ENCODE data around the gene USP2. TPM values are rescaled to one million over a fixed set of nuclear protein-coding genes. Genes with fewer than 3 reads are reported as not detected.

USP2 gene
- total RNA-seq, 2 experiments from 2014 or later = 0.61 to 0.96 TPM

- no peak for TF ChIP-seq CTCF (IDR thresholded peaks at IDR 0.05)
- H3K4me1 Mint-ChIP-seq (ENCODE audit: low read depth) = no peaks in the 10 kb centered on the region
- H3K9me3 Mint-ChIP-seq = peaks cover 17% of the 10 kb centered on the region
- no peak for ATAC-seq
- intact Hi-C loops (cut with micrococcal nuclease) = no loop called here
- no peak overlapping the region for H3K27ac Mint-ChIP-seq
- no peak overlapping the region for H3K4me3 Mint-ChIP-seq
- H3K27me3 Mint-ChIP-seq = peaks cover 2% of the 10 kb centered on the region
- ChIA-PET POLR2A (interaction anchor here (1.4 kb wide), 1 partner anchor 15 kb away, joined by 3 read pairs; no protein-coding TSS in a partner anchor), CTCF (interaction anchor here (1.0 to 1.3 kb wide), 2 partner anchors 49 to 129 kb away, joined by 3 to 5 read pairs; no protein-coding TSS in a partner anchor)
- DNase-seq = no peak
- peaks cover 2% of the 10 kb centered on the region for H3K36me3 Mint-ChIP-seq (ENCODE audit: low read depth)
These were observed 23.4 kb upstream of the USP2 start for GRCh38 chr11:119404872-119405271.

GRCh38 chr11:119403021-119403420 lies 21.5 kb upstream of the USP2 start:
- no peak for ATAC-seq
- H3K36me3 Mint-ChIP-seq (ENCODE audit: low read depth) = peaks cover 3% of the 10 kb centered on the region
- no peak for TF ChIP-seq CTCF (IDR thresholded peaks at IDR 0.05)
- CTCF ChIA-PET = interaction anchor here (0.7 to 1.5 kb wide), 4 partner anchors 13 to 72 kb away, joined by 3 to 7 read pairs (median 4); no protein-coding TSS in a partner anchor
- no peak overlapping the region for H3K27ac Mint-ChIP-seq
- no peak overlapping the region for H3K4me3 Mint-ChIP-seq
- intact Hi-C loops (cut with micrococcal nuclease) = no loop called here
- H3K27me3 Mint-ChIP-seq = peaks cover 3% of the 10 kb centered on the region
- H3K4me1 Mint-ChIP-seq (ENCODE audit: low read depth) = no peaks in the 10 kb centered on the region
- POLR2A ChIA-PET = no interaction called here
- H3K9me3 Mint-ChIP-seq = peaks cover 21% of the 10 kb centered on the region
- DNase-seq = no peak

GRCh38 chr11:119402470-119402869 lies 21.0 kb upstream of the USP2 start:
- peaks cover 3% of the 10 kb centered on the region for H3K27me3 Mint-ChIP-seq
- ChIA-PET CTCF (interaction anchor here (0.9 to 1.5 kb wide), 3 partner anchors 13 to 64 kb away, joined by 3 to 7 read pairs (median 5); no protein-coding TSS in a partner anchor), POLR2A (no interaction called here)
- no peak for DNase-seq
- no peak for TF ChIP-seq CTCF (IDR thresholded peaks at IDR 0.05)
- ATAC-seq = no peak
- H3K9me3 Mint-ChIP-seq = peaks cover 25% of the 10 kb centered on the region
- H3K4me1 Mint-ChIP-seq (ENCODE audit: low read depth) = no peaks in the 10 kb centered on the region
- no peak overlapping the region for H3K4me3 Mint-ChIP-seq
- intact Hi-C loops (cut with micrococcal nuclease) = no loop called here
- peaks cover 6% of the 10 kb centered on the region for H3K36me3 Mint-ChIP-seq (ENCODE audit: low read depth)
- no peak overlapping the region for H3K27ac Mint-ChIP-seq

GRCh38 chr11:119400860-119401259 lies 19.4 kb upstream of the USP2 start:
- TF ChIP-seq CTCF (IDR thresholded peaks at IDR 0.05) = no peak
- ATAC-seq = no peak
- Mint-ChIP-seq H3K27me3 (peaks cover 5% of the 10 kb centered on the region), H3K9me3 (peaks cover 25% of the 10 kb centered on the region), H3K4me3 (no peak overlapping the region), H3K27ac (no peak overlapping the region), H3K36me3 (ENCODE audit: low read depth) (peaks cover 9% of the 10 kb centered on the region), H3K4me1 (ENCODE audit: low read depth) (no peaks in the 10 kb centered on the region)
- DNase-seq = no peak
- ChIA-PET CTCF (no interaction called here), POLR2A (no interaction called here)
- intact Hi-C loops (cut with micrococcal nuclease) = no loop called here

- Mint-ChIP-seq H3K9me3 (peaks cover 25% of the 10 kb centered on the region), H3K27ac (no peak overlapping the region)
These were observed 16.2 kb upstream of the USP2 start for GRCh38 chr11:119397740-119398139.

More at GRCh38 chr11:119397740-119398139, 16.2 kb upstream of the USP2 start:
- H3K4me1 Mint-ChIP-seq (ENCODE audit: low read depth) = no peaks in the 10 kb centered on the region
- peaks cover 9% of the 10 kb centered on the region for H3K36me3 Mint-ChIP-seq (ENCODE audit: low read depth)
- H3K4me3 Mint-ChIP-seq = no peak overlapping the region
- TF ChIP-seq CTCF (IDR thresholded peaks at IDR 0.05) = no peak
- no peak for DNase-seq
- ATAC-seq = no peak
- POLR2A ChIA-PET = no interaction called here
- CTCF ChIA-PET = interaction anchor here (1.3 to 1.9 kb wide), 3 partner anchors 42 to 77 kb away, joined by 5 to 7 read pairs (median 6); no protein-coding TSS in a partner anchor
- intact Hi-C loops (cut with micrococcal nuclease) = no loop called here
- peaks cover 18% of the 10 kb centered on the region for H3K27me3 Mint-ChIP-seq
